K562 (cell line): ENCODE data around the gene ARFGAP1. TPM values are rescaled to one million over a fixed set of nuclear protein-coding genes. Genes with fewer than 3 reads are reported as not detected.
A peak's percentile ranks its signal among the peaks of the same experiment; 100 is the strongest.

ENCODE experiments used
- ATAC-seq: fragments of 200-7000 bp; cut with Tn5 transposase; 3 replicates; pipeline ENCODE4 v1.9.1; 2020; ENCODE audit warnings: moderate library complexity
- BruUV-seq: library from RNA; stranded (reverse); fragments of 400-500 nt; replicated peaks from 2 replicates; lab custom pipeline; 2021; lab: Mats Ljungman, UMichigan
- CTCF ChIA-PET: fragments of 300-600 bp; formaldehyde crosslinking; extraction: SDS; loops from one replicate; lab custom pipeline; 2021; ENCODE audit warnings: low intra/inter-chr PET ratio; lab: Yijun Ruan, JAX
- POLR2A ChIA-PET: fragments of 300-600, 350-650 bp; sonication (Branson Sonifier 250); formaldehyde crosslinking; extraction: SDS; loops from one replicate; lab custom pipeline; 2021; ENCODE audit warnings: antibody characterized with exemption, inconsistent platforms; lab: Yijun Ruan, JAX
- DNase-seq, 4 experiments: peaks; one replicate each; pipeline versions ENCODE4 v3.0.0 to v3.0.0-alpha.2; 2011 to 2018; ENCODE audit warnings: low spot score in 3 of 4, mixed read lengths in 3 of 4; ENCODE audit errors: extremely low read depth in 1 of 4
- FAIRE-seq: peaks from 2 replicates; lab custom pipeline; 2011; peaks lifted over from hg19 to GRCh38; lab: Jason Lieb, UNC
- H2AFZ ChIP-seq: 2 replicates; pipeline ENCODE4 v1.6.0; 2011; ENCODE audit warnings: low read depth, low read length, control low read depth, inconsistent platforms
- H3K27ac ChIP-seq: fragments of 200-600 bp; 3 replicates; pipeline ENCODE4 v1.8.0; 2011; ENCODE audit warnings: low read depth, mild to moderate bottlenecking, control low read depth, inconsistent platforms, low read length, moderate library complexity, mixed read lengths; ENCODE audit errors: extremely low read depth
- H3K27me3 ChIP-seq, 2 experiments: fragments of 300-600 bp in 1 of 2; 2 replicates in 1 of 2; 3 replicates in 1 of 2; pipeline versions ENCODE4 v1.6.0 to v1.8.0; 2011; ENCODE audit warnings: inconsistent platforms in 2 of 2, low read length in 2 of 2, mild to moderate bottlenecking in 1 of 2, mixed read lengths in 1 of 2, moderate library complexity in 1 of 2; ENCODE audit not compliant: control insufficient read depth in 2 of 2, insufficient read depth in 2 of 2
- H3K36me3 ChIP-seq: fragments of 300-600 bp; 3 replicates; pipeline ENCODE4 v1.8.0; 2011; ENCODE audit warnings: mild to moderate bottlenecking, low read length, inconsistent platforms; ENCODE audit not compliant: control insufficient read depth, insufficient read depth
- H3K4me1 ChIP-seq, 2 experiments: fragments of 200-600 bp in 1 of 2; replicated peaks in 1 of 2; 2 replicates in 1 of 2; 3 replicates in 1 of 2; pipeline versions ENCODE4 v1.5.1 to v1.8.0; 2011; ENCODE audit warnings: inconsistent platforms in 2 of 2, low read length in 2 of 2, mild to moderate bottlenecking in 1 of 2, mixed read lengths in 1 of 2, moderate library complexity in 1 of 2; ENCODE audit not compliant: control insufficient read depth in 2 of 2, insufficient read depth in 2 of 2
- H3K4me2 ChIP-seq: 2 replicates; pipeline ENCODE4 v1.6.1; 2011; ENCODE audit warnings: low read length, control low read depth, inconsistent platforms, mixed read lengths; ENCODE audit not compliant: insufficient read depth
- H3K4me3 ChIP-seq: fragments of 200-600 bp; sonication (generic), shearing (Covaris generic); 2 replicates; pipeline ENCODE4 v1.5.1; 2016; ENCODE audit warnings: control low read depth, inconsistent platforms
- H3K79me2 ChIP-seq: fragments of 200-600 bp; 3 replicates; pipeline ENCODE4 v1.8.0; 2011; ENCODE audit warnings: low read length, inconsistent platforms; ENCODE audit not compliant: control insufficient read depth, insufficient read depth
- H3K9ac ChIP-seq, 2 experiments: 2 replicates each; pipeline versions ENCODE4 v1.6.0 to v1.6.1; 2011; ENCODE audit warnings: low read depth in 2 of 2, low read length in 2 of 2, control low read depth in 1 of 2, inconsistent platforms in 1 of 2, mild to moderate bottlenecking in 1 of 2, mixed read lengths in 1 of 2; ENCODE audit not compliant: insufficient read depth in 1 of 2
- H3K9me1 ChIP-seq: one replicate; pipeline ENCODE4 v1.6.0; 2011; ENCODE audit warnings: inconsistent platforms, mild to moderate bottlenecking, low read length, moderate library complexity; ENCODE audit not compliant: control insufficient read depth, insufficient read depth
- H3K9me3 ChIP-seq: replicated peaks from 2 replicates; pipeline ENCODE4 v1.5.1; 2011; ENCODE audit warnings: low read depth, low read length, inconsistent platforms; ENCODE audit not compliant: control insufficient read depth, insufficient read depth
- H4K20me1 ChIP-seq: replicated peaks from 2 replicates; pipeline ENCODE4 v1.6.1; 2011; ENCODE audit warnings: low read length, inconsistent platforms, mixed read lengths; ENCODE audit not compliant: control insufficient read depth, insufficient read depth
- ARID2 ChIP-seq: fragments of 450-650 bp; IDR thresholded peaks from 2 replicates; pipeline ENCODE4 v1.6.1; 2017; ENCODE audit warnings: antibody characterized with exemption, mild to moderate bottlenecking
- BCOR ChIP-seq: fragments of 450-650 bp; IDR thresholded peaks from 2 replicates; pipeline ENCODE4 v1.6.1; 2016
- CC2D1A ChIP-seq: fragments of 450-650 bp; IDR thresholded peaks from 2 replicates; pipeline ENCODE4 v1.6.1; 2017; ENCODE audit warnings: mild to moderate bottlenecking
- GATA2 ChIP-seq: sonication (generic); formaldehyde crosslinking; IDR thresholded peaks from 2 replicates; pipeline ENCODE4 v1.4.0; 2020; ENCODE audit warnings: mild to moderate bottlenecking, missing genetic modification reagents
- MCM7 ChIP-seq, 2 experiments: fragments of 450-650 bp; IDR thresholded peaks; 2 replicates each; pipeline ENCODE4 v1.6.1; 2016 to 2018
- RAD21 ChIP-seq, 2 experiments: fragments of 250-450 bp in 1 of 2; fragments of 450-650 bp in 1 of 2; sonication (Bioruptor Pico) in 1 of 2; formaldehyde crosslinking in 1 of 2; IDR thresholded peaks in 1 of 2; conservative IDR thresholded peaks in 1 of 2; 2 replicates each; pipeline versions ENCODE4 v1.4.0 to v1.8.0; 2020 to 2022; ENCODE audit warnings: mild to moderate bottlenecking in 2 of 2, moderate library complexity in 1 of 2
- REST ChIP-seq, 2 experiments: fragments of 450-650 bp; formaldehyde crosslinking in 1 of 2; IDR thresholded peaks; 2 replicates each; pipeline versions ENCODE4 v1.4.0 to v1.6.1; 2014 to 2020; ENCODE audit warnings: mild to moderate bottlenecking in 2 of 2, borderline replicate concordance in 1 of 2, low read depth in 1 of 2
- SMC3 ChIP-seq: conservative IDR thresholded peaks from 2 replicates; pipeline ENCODE4 v1.6.1; 2011; ENCODE audit warnings: low read depth, low read length, improper control_type of control experiment; ENCODE audit not compliant: insufficient read depth
- WGBS: fragments of 100-300 bp; shearing (Covaris generic); methylation state at CpG from one replicate; pipeline ENCODE4 v1.1.6; 2016; ENCODE audit warnings: low coverage, mixed read lengths; ENCODE audit not compliant: insufficient coverage; ENCODE audit errors: missing lambda C conversion rate; 5-methylcytosine and 5-hydroxymethylcytosine counted together
- in situ Hi-C: fragments of 300-500 bp; cut with MboI; formaldehyde crosslinking; loops from 4 replicates; pipeline ENCODE4 v1.15.0; 2018; ENCODE audit warnings: inconsistent platforms, mixed read lengths
- intact Hi-C: fragments of 100-400 bp; cut with micrococcal nuclease; formaldehyde crosslinking; loops from 2 replicates; pipeline ENCODE4 v1.14.2; 2022
- polyA plus RNA-seq, 8 experiments: library from polyadenylated mRNA; depleted of rRNA in 4 of 8; stranded (reverse) in 5 of 8; unstranded in 3 of 8; fragments of >200 nt; fragmentation: Nextera tagmentation in 2 of 8; fragmentation: Illumina TruSeq in 1 of 8; extraction: Ambion mirVana in 2 of 8; extraction: Trizol in 1 of 8; gene quantifications; 2 replicates each; pipeline versions ENCODE4 v1.2.1 to v1.2.3, GENCODE V29; 2011 to 2014; ENCODE audit warnings: inconsistent platforms in 1 of 8, missing spikeins in 1 of 8
- total RNA-seq, 7 experiments: library from RNA; depleted of rRNA in 6 of 7; stranded (reverse); fragments of >200 nt in 6 of 7; fragmentation: Illumina TruSeq in 2 of 7; extraction: Trizol in 2 of 7; gene quantifications; 2 replicates each; pipeline versions ENCODE4 v1.2.1 to v1.2.3, GENCODE V29; 2011 to 2021; ENCODE audit warnings: low replicate concordance in 1 of 7
- TF ChIP-seq, protein P1 (sequence below), 3 experiments: IDR thresholded peaks in 2 of 3; conservative IDR thresholded peaks in 1 of 3; 2 replicates each; pipeline ENCODE4 v1.5.1; 2011 to 2012; ENCODE audit warnings: low read length in 3 of 3, mild to moderate bottlenecking in 3 of 3, control low read depth in 2 of 3, improper control_type of control experiment in 1 of 3, inconsistent platforms in 1 of 3, low read depth in 1 of 3, mixed read lengths in 1 of 3, moderate library complexity in 1 of 3; ENCODE audit not compliant: insufficient read depth in 2 of 3

The ARFGAP1 gene
- total and polyA plus RNA-seq, 9 of the 15 experiments (the other 6 are each of a cell fraction or from before 2014, with no cell fraction given) = 0.53 to 102 (median 33.5) TPM

- Histone ChIP-seq H3K27ac (no peak overlapping the region), H3K4me1 (peaks cover 0 to 25% of the 10 kb centered on the region in 2 experiments; a peak in 2 of 5 replicates), H3K9me1 (no peaks in the 10 kb centered on the region), H3K4me2 (no peak overlapping the region), H2AFZ (no peak overlapping the region), H4K20me1 (no peaks in the 10 kb centered on the region), H3K4me3 (no peak overlapping the region), H3K9me3 (no peaks in the 10 kb centered on the region), H3K79me2 (no peaks in the 10 kb centered on the region), H3K36me3 (no peaks in the 10 kb centered on the region), H3K27me3 (peaks cover 0 to 40% of the 10 kb centered on the region in 2 experiments), H3K9ac (no peak overlapping the region)
- FAIRE-seq = peak; percentile 72
- in situ Hi-C loops = no loop called here
- no TSS peak for BruUV-seq
- DNase-seq = peak; percentile 49 to 70 (median 58)
- POLR2A ChIA-PET = interaction anchor here (0.6 to 1.4 kb wide), 8 partner anchors 8 to 325 kb away, joined by 3 to 5 read pairs (median 3); partner anchors contain the start of gene ARFGAP1
- CTCF ChIA-PET = interaction anchor here (0.5 to 0.8 kb wide), 3 partner anchors 28 to 159 kb away, joined by 3 to 6 read pairs (median 4); no protein-coding TSS in a partner anchor
- intact Hi-C loops = loop anchor here (5.0 kb wide), 1 partner anchor 159 kb away; no protein-coding TSS in a partner anchor
- peak; percentile 83 for ATAC-seq
- TF ChIP-seq RAD21 (CRISPR knock-in tag; conservative IDR thresholded peaks at IDR 0.05 in 1 of 2, IDR thresholded peaks at IDR 0.05 in 1 of 2) (peak; percentile 40 to 86), CC2D1A (peak; percentile 55; the same call in 1 of the 2 replicates), ARID2 (0 out of 2 replicates have a peak, but pooled peaks have one; percentile 11), SMC3 (peak; percentile 56), REST (IDR thresholded peaks at IDR 0.05; ENCODE audit: borderline replicate concordance) (peak; percentile 75), REST (CRISPR knock-in tag; IDR thresholded peaks at IDR 0.05; ENCODE audit: low read depth) (no peak), BCOR (peak; percentile 87), GATA2 (CRISPR knock-in tag) (no peak), MCM7 (IDR thresholded peaks at IDR 0.05) (no peak)
- TF ChIP-seq, protein P1, sequence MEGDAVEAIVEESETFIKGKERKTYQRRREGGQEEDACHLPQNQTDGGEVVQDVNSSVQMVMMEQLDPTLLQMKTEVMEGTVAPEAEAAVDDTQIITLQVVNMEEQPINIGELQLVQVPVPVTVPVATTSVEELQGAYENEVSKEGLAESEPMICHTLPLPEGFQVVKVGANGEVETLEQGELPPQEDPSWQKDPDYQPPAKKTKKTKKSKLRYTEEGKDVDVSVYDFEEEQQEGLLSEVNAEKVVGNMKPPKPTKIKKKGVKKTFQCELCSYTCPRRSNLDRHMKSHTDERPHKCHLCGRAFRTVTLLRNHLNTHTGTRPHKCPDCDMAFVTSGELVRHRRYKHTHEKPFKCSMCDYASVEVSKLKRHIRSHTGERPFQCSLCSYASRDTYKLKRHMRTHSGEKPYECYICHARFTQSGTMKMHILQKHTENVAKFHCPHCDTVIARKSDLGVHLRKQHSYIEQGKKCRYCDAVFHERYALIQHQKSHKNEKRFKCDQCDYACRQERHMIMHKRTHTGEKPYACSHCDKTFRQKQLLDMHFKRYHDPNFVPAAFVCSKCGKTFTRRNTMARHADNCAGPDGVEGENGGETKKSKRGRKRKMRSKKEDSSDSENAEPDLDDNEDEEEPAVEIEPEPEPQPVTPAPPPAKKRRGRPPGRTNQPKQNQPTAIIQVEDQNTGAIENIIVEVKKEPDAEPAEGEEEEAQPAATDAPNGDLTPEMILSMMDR (IDR thresholded peaks at IDR 0.05 in 2 of 3, conservative IDR thresholded peaks at IDR 0.05 in 1 of 3; ENCODE audit: insufficient read depth in 2 of 3, low read depth in 1 of 3, low read length in 3 of 3) = peak; percentile 79 to 88 (median 79)
- 7% methylated on average over 11 of the region's 12 CpGs for WGBS
These were observed 49.3 kb upstream of the ARFGAP1 start for GRCh38 chr20:63223121-63223825.
